Retinal pigment epithelial cell (primary cell): ENCODE measurements around the gene FAM13C.
A peak's percentile ranks its signal among the peaks of the same experiment; 100 is the strongest.

Source experiments
- DNase-seq: peaks from one replicate; pipeline ENCODE4 v3.0.0-alpha.2; 2010; ENCODE audit warnings: low read depth
- H3K4me3 ChIP-seq: 2 replicates; pipeline ENCODE4 v1.5.1; 2011; ENCODE audit warnings: mild to moderate bottlenecking, low read length, control low read depth, moderate library complexity
- TF ChIP-seq, protein P1 (sequence below): conservative IDR thresholded peaks from 2 replicates; pipeline ENCODE4 v1.5.1; 2011; ENCODE audit warnings: low read depth, low read length, control low read depth, inconsistent platforms

Gene FAM13C

DNA sequence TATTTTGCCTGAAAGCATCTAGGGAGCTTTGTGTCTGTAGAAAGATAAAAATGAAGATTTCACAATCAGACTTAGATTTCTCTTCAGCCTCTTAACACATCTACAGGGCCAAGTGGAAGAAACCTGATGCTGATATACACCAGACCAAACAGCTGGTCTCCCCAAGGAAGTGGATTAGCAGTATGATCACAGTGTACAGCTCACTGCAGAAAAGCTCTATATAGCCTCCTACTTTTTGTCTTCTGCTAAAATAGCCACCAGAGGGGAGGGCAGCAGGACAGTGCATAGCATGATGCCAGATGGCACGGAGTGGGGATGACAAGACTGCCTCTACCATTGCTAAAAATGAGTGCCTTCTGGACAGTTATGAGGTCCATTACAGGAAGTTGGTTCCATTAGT is 16.0 kb downstream of the FAM13C start:
- no peak for DNase-seq

DNA sequence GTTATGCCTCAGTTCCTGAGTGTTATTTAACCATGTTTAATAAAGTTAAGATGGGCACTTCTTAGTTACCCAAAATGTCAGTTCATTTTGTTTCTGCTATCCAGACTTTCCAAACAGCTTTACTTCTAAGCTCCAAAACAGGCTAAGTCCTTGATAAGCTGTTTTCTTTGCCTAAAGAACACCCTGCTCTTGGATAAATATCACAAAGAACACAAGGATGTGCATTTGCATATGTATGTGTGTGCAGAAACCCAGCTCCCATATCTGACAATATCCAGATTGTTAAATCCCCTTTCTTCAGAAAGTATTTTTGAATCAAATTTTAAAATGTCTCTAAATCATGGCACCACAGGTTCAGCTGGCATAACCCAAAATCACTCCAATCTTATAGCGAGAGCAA is 19.6 kb downstream of the FAM13C start:
- no peak for DNase-seq
- TF ChIP-seq, protein P1, sequence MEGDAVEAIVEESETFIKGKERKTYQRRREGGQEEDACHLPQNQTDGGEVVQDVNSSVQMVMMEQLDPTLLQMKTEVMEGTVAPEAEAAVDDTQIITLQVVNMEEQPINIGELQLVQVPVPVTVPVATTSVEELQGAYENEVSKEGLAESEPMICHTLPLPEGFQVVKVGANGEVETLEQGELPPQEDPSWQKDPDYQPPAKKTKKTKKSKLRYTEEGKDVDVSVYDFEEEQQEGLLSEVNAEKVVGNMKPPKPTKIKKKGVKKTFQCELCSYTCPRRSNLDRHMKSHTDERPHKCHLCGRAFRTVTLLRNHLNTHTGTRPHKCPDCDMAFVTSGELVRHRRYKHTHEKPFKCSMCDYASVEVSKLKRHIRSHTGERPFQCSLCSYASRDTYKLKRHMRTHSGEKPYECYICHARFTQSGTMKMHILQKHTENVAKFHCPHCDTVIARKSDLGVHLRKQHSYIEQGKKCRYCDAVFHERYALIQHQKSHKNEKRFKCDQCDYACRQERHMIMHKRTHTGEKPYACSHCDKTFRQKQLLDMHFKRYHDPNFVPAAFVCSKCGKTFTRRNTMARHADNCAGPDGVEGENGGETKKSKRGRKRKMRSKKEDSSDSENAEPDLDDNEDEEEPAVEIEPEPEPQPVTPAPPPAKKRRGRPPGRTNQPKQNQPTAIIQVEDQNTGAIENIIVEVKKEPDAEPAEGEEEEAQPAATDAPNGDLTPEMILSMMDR: no peak
- no peak overlapping the region for H3K4me3 ChIP-seq

More for the DNA sequence above, 16.0 kb downstream of the FAM13C start:
- H3K4me3 ChIP-seq: no peak overlapping the region
- TF ChIP-seq, protein P1: no peak

DNA sequence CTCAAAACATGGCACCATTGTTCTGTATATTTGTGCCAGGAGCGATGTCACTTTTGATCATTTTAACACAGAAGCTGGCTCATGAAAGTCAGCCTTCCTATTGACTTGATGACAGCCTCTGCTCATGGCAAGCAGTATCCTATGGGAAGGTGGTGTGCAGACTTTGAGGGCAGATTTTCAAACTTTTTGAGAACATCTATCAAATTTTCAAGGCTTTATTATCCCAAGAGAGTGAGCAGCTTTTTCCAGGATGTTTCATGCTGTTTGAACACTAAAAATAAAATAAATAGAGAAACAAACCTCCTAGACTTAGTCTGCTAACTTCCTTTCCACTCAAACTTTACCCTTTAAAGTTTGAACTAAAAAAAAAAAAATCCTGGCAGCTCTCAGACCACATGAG is 20.3 kb downstream of the FAM13C start:
- TF ChIP-seq, protein P1: no peak
- H3K4me3 ChIP-seq: no peak overlapping the region
- DNase-seq: no peak

DNA sequence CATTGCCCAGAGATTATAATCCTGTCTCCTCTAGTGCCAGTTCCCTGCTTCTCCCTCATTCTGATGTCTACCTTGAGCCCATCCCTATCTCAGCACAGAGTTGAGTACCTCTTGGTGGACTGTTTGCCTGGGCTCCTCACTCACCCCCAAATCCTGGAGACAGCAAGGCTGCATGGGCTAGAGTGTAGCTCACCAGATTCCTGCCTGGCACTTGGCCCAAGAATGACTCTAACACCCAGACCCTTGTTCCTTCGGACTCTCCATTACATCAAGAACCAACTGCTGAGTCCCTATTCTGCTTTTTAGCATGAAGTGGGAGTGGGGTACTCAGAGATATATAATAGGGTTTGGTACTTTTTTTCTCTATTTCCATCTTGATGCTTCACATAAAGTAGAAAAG is 22.1 kb downstream of the FAM13C start:
- no peak overlapping the region for H3K4me3 ChIP-seq
- TF ChIP-seq, protein P1: no peak
- DNase-seq: no peak

DNA sequence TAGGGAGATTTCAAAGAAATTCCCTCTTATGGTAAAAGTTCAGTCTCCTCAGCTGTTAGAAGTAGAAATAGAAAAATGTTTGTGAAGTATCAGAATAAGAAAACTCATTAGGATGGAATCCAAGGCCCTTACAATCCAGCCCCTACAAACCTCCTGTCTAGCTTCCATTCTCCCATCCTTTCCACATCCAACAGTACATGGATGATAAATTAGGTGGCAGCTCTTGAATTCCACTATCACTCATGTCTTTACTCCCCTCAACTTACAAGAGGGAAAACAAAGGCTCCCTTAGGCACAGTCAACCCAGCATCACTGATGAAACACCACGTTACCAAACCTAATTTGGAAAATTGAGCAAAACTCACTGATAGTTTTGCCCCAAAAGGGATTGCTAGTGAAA is 23.0 kb downstream of the FAM13C start:
- TF ChIP-seq, protein P1: no peak
- no peak for DNase-seq
- no peak overlapping the region for H3K4me3 ChIP-seq

DNA sequence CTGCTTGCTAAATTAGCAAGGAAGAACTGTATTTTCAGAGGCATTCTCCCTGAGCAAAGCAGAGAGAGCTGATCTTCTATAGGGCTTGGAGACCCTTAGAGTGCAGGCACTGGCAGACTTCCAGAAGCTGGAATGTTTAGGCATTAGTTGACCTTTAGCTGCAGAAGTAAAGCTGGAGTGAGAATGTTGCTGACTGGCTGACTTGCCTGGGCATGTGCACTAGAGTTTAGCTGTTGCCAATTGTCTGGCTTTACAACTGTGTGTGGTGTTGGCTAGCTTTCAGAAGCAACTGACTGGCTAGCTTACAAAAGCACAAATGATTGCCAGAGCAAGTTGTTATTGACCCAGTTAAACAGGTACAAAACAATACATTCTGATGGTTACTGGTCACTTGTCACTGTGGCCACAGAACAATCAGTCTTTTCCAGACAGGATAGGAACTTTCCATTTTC is 25.1 kb downstream of the FAM13C start:
- DNase-seq: peak; percentile 96
- no peak overlapping the region for H3K4me3 ChIP-seq
- TF ChIP-seq, protein P1: no peak

DNA sequence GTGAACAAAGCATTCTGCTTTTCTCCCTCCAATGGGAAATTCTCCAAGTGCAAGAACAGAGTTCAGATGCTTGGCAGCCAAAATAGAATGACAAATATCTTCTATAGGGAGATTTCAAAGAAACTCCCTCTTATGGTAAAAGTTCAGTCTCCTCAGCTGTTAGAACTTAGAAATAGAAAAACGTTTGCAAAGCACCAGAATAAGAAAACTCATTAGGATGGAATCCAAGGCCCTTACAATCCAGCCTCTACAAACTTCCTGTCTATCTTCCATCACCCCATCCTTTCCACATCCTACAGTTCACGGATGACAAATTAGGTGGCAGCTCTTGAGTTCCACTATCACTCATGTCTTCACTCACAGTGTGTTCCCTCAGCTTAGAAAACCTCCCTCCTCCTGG is 25.7 kb downstream of the FAM13C start:
- TF ChIP-seq, protein P1: no peak
- no peak overlapping the region for H3K4me3 ChIP-seq
- no peak for DNase-seq
